A549 (cell line): ENCODE data around the gene KAT2B. TPM values are rescaled to one million over a fixed set of nuclear protein-coding genes. Genes with fewer than 3 reads are reported as not detected.
"Not testable (repeated sequence)": the region's sequence is repeated elsewhere in the genome, so short reads cannot be mapped to it uniquely, and the experiment has no call there.

ENCODE experiments used
- ATAC-seq, 2 experiments: fragments of 200-7000 bp in 1 of 2; fragments of >200 bp in 1 of 2; cut with Nextera tagmentation in 1 of 2; cut with Tn5 transposase in 1 of 2; 3 replicates each; pipeline versions ENCODE4 v1.8.0 to v1.9.1; 2018 to 2020; ENCODE audit warnings: mild to moderate bottlenecking in 1 of 2, moderate library complexity in 1 of 2
- CTCF ChIA-PET: fragments of 300-600 bp; sonication (Branson Sonifier 250); formaldehyde crosslinking; extraction: SDS; loops from one replicate; lab custom pipeline; 2021; ENCODE audit warnings: antibody characterized with exemption, inconsistent platforms; lab: Yijun Ruan, JAX
- POLR2A ChIA-PET: fragments of 350-600 bp; formaldehyde crosslinking; extraction: SDS; loops from one replicate; lab custom pipeline; 2021; ENCODE audit warnings: antibody characterized with exemption, inconsistent platforms; lab: Yijun Ruan, JAX
- DNase-seq, 2 experiments: peaks; one replicate each; pipeline versions ENCODE4 v3.0.0 to v3.0.0-alpha.2; 2011 to 2016; ENCODE audit warnings: low read depth in 1 of 2, low spot score in 1 of 2
- FAIRE-seq: peaks from 2 replicates; lab custom pipeline; 2011; peaks lifted over from hg19 to GRCh38; lab: Jason Lieb, UNC
- H3K27ac ChIP-seq, 2 experiments: fragments of >200 bp; sonication (Bioruptor Twin); formaldehyde crosslinking; 3 replicates each; pipeline ENCODE4 v1.5.1; 2016 to 2017
- H3K4me1 ChIP-seq: fragments of >200 bp; sonication (Bioruptor Twin); formaldehyde crosslinking; 3 replicates; pipeline ENCODE4 v1.6.1; 2016
- H3K4me2 ChIP-seq: fragments of >200 bp; sonication (Bioruptor Twin); formaldehyde crosslinking; 3 replicates; pipeline ENCODE4 v1.6.1; 2016
- H3K4me3 ChIP-seq: fragments of >200 bp; sonication (Bioruptor Twin); formaldehyde crosslinking; 3 replicates; pipeline ENCODE4 v1.5.1; 2016
- H3K9me3 ChIP-seq: fragments of >200 bp; sonication (Bioruptor Twin); formaldehyde crosslinking; 3 replicates; pipeline ENCODE4 v1.6.1; 2016
- ATOH8 ChIP-seq: fragments of 250-450 bp; sonication (Bioruptor Pico); IDR thresholded peaks from 2 replicates; pipeline ENCODE4 v1.5.0; 2020; ENCODE audit warnings: low read depth, mild to moderate bottlenecking, moderate library complexity
- BCL3 ChIP-seq: fragments of >200 bp; sonication (Bioruptor Twin); formaldehyde crosslinking; IDR thresholded peaks from 3 replicates; pipeline ENCODE4 v1.6.1; 2016
- CEBPB ChIP-seq, 2 experiments: fragments of >200 bp in 1 of 2; sonication (Bioruptor Twin) in 1 of 2; formaldehyde crosslinking in 1 of 2; IDR thresholded peaks; 2 replicates each; pipeline ENCODE4 v1.6.1; 2012 to 2016
- EHF ChIP-seq: fragments of 250-450 bp; sonication (Bioruptor Pico); IDR thresholded peaks from 2 replicates; pipeline ENCODE4 v1.5.0; 2020; ENCODE audit warnings: mild to moderate bottlenecking
- EHMT2 ChIP-seq: fragments of 200-600 bp; sonication (generic); IDR thresholded peaks from 2 replicates; pipeline ENCODE4 v1.6.1; 2016; ENCODE audit warnings: antibody characterized with exemption, low read depth, mild to moderate bottlenecking, moderate library complexity
- FOXS1 ChIP-seq: fragments of 250-450 bp; sonication (Bioruptor Pico); IDR thresholded peaks from 2 replicates; pipeline ENCODE4 v1.5.0; 2020; ENCODE audit warnings: mild to moderate bottlenecking, moderate library complexity
- GATA3 ChIP-seq: IDR thresholded peaks from 2 replicates; pipeline ENCODE4 v1.6.1; 2012; ENCODE audit warnings: borderline replicate concordance
- HDAC2 ChIP-seq: fragments of 200-600 bp; sonication (generic); IDR thresholded peaks from 2 replicates; pipeline ENCODE4 v1.6.1; 2016
- HMGXB4 ChIP-seq: fragments of 250-450 bp; sonication (Bioruptor Pico); IDR thresholded peaks from 2 replicates; pipeline ENCODE4 v1.5.0; 2021; ENCODE audit warnings: mild to moderate bottlenecking, moderate library complexity, borderline replicate concordance
- HOXB5 ChIP-seq: fragments of 250-450 bp; sonication (Bioruptor Pico); IDR thresholded peaks from 2 replicates; pipeline ENCODE4 v1.5.0; 2020; ENCODE audit warnings: mild to moderate bottlenecking, moderate library complexity
- JUN ChIP-seq, 2 experiments: fragments of >200 bp; sonication (Bioruptor Twin); formaldehyde crosslinking; IDR thresholded peaks; 2 replicates in 1 of 2; 3 replicates in 1 of 2; pipeline ENCODE4 v1.6.1; 2016 to 2017
- JUNB ChIP-seq: fragments of >200 bp; sonication (Bioruptor Twin); formaldehyde crosslinking; IDR thresholded peaks from 2 replicates; pipeline ENCODE4 v1.6.1; 2016
- KDM5A ChIP-seq: fragments of 200-600 bp; sonication (generic); IDR thresholded peaks from 2 replicates; pipeline ENCODE4 v1.6.1; 2016; ENCODE audit warnings: antibody characterized with exemption, mild to moderate bottlenecking
- NFE2L2 ChIP-seq: fragments of 150-350 bp; conservative IDR thresholded peaks from 2 replicates; pipeline ENCODE4 v1.6.1; 2014; ENCODE audit warnings: low read length
- NPAS2 ChIP-seq: fragments of 250-450 bp; sonication (Bioruptor Pico); IDR thresholded peaks from 2 replicates; pipeline ENCODE4 v1.8.0; 2022; ENCODE audit warnings: mild to moderate bottlenecking, moderate library complexity, borderline replicate concordance
- PHF8 ChIP-seq: fragments of 200-600 bp; sonication (generic); IDR thresholded peaks from 2 replicates; pipeline ENCODE4 v1.6.1; 2016; ENCODE audit warnings: low read depth, mild to moderate bottlenecking, antibody characterized with exemption, moderate library complexity, borderline replicate concordance
- RAD21 ChIP-seq, 2 experiments: fragments of >200 bp in 1 of 2; sonication (Bioruptor Twin) in 1 of 2; formaldehyde crosslinking in 1 of 2; IDR thresholded peaks in 1 of 2; conservative IDR thresholded peaks in 1 of 2; 2 replicates in 1 of 2; 3 replicates in 1 of 2; pipeline ENCODE4 v1.6.1; 2012 to 2018; ENCODE audit warnings: inconsistent platforms in 1 of 2
- RCOR1 ChIP-seq: fragments of 150-350 bp; IDR thresholded peaks from 2 replicates; pipeline ENCODE4 v1.6.1; 2014; ENCODE audit warnings: antibody characterized with exemption, low read length, low read depth
- RFX5 ChIP-seq: fragments of 450-650 bp; IDR thresholded peaks from 2 replicates; pipeline ENCODE4 v1.7.1; 2014; ENCODE audit warnings: antibody characterized with exemption, mild to moderate bottlenecking, moderate library complexity
- SMC3 ChIP-seq: fragments of >200 bp; sonication (Bioruptor Twin); formaldehyde crosslinking; IDR thresholded peaks from 3 replicates; pipeline ENCODE4 v1.6.1; 2018; ENCODE audit warnings: inconsistent platforms
- SREBF2 ChIP-seq: fragments of 450-650 bp; IDR thresholded peaks from 2 replicates; pipeline ENCODE4 v1.6.1; 2014; ENCODE audit warnings: mild to moderate bottlenecking, moderate library complexity
- TFCP2L1 ChIP-seq: fragments of 250-450 bp; sonication (Bioruptor Pico); IDR thresholded peaks from 2 replicates; pipeline ENCODE4 v1.5.0; 2021; ENCODE audit warnings: mild to moderate bottlenecking
- TP53 ChIP-seq: fragments of 250-450 bp; sonication (Bioruptor Pico); IDR thresholded peaks from 2 replicates; pipeline ENCODE4 v1.5.0; 2021; ENCODE audit warnings: mild to moderate bottlenecking, moderate library complexity
- ZFP36 ChIP-seq: fragments of 450-650 bp; IDR thresholded peaks from 2 replicates; pipeline ENCODE4 v1.6.1; 2014; ENCODE audit warnings: borderline replicate concordance; ENCODE audit not compliant: partially characterized antibody
- ZNF302 ChIP-seq: fragments of 250-450 bp; sonication (Bioruptor Pico); IDR thresholded peaks from 2 replicates; pipeline ENCODE4 v1.9.0; 2021; ENCODE audit warnings: inconsistent platforms, mild to moderate bottlenecking, moderate library complexity
- ZSCAN20 ChIP-seq: fragments of 250-450 bp; sonication (Bioruptor Pico); IDR thresholded peaks from 2 replicates; pipeline ENCODE4 v1.8.0; 2022; ENCODE audit warnings: mild to moderate bottlenecking, moderate library complexity
- WGBS: methylation state at CpG from one replicate; pipeline ENCODE4 v1.1.6; 2017; ENCODE audit errors: missing lambda C conversion rate; 5-methylcytosine and 5-hydroxymethylcytosine counted together
- polyA plus RNA-seq, 4 experiments: library from polyadenylated mRNA; depleted of rRNA in 3 of 4; stranded (reverse); fragments of >200 nt; fragmentation: RNase III in 1 of 4; extraction: RNeasy Plus Mini Kit Qiagen cat#74134 plus additional on column Dnase treatment in 1 of 4; gene quantifications; 2 replicates in 3 of 4; 3 replicates in 1 of 4; pipeline ENCODE4 v1.2.3, GENCODE V29; 2011 to 2017

KAT2B gene
- polyA plus RNA-seq, 2 of the 4 experiments (the other 2 are of a cell fraction) = 7.2 to 11.9 TPM

DNA sequence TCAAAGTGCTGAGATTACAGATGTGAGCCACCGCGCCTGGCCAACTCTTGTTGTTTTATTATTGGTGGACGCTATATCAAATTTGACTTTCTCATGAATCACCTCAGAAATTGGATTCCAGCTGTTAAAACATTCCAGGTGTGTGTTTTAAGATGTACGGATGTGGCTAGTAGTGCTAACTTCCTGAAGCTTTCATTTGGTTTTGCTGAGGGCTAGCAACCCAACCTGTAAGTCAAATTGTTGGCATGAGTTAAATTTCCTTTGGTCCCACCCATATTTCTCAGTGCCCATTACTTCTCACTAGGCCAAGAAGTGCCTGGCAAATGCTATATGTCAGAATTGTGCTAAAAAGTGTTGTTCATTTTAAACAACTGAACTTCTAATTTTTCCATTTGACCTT is 13.1 kb upstream of the KAT2B start (continued):
- TF ChIP-seq HDAC2 = no peak
- no peak for TF ChIP-seq KDM5A
- TF ChIP-seq JUNB = no peak
- TF ChIP-seq, all 56 proteins: peak for 0

DNA sequence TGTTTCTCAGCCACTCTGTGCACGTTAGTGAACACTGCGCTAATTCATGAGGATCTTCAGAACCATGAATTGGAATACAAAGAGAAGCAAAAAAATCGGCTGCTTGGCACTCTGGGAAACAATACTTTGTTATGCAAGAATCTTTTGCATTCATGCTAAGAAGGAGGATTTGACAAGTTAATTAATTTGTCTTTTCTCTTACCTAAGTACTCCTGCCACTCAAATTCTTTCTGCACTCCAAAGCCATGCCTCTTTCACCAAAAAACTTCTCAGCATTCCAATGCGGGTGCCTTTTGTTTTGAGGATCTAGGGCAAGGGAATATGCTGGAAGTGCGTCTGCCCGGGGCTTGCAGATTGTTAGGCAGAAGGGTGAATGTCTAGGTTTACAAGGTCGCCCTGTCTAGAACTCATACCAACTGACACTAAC is 11.3 kb upstream of the KAT2B start:
- Histone ChIP-seq H3K4me1 (no peaks in the 10 kb centered on the region), H3K9me3 (no peaks in the 10 kb centered on the region), H3K4me2 (no peak overlapping the region), H3K4me3 (no peak overlapping the region), H3K27ac (no peak overlapping the region)
- DNase-seq (no peak), ATAC-seq (no peak), FAIRE-seq (no peak)
- ChIA-PET CTCF (interaction anchor here (0.6 to 2.3 kb wide), 2 partner anchors 12 to 18 kb away, joined by 3 to 8 read pairs; partner anchors contain the start of gene KAT2B), POLR2A (no interaction called here)
- 84% methylated on average over 7 of the region's 7 CpGs for WGBS
- TF ChIP-seq EHF (CRISPR knock-in tag) = no peak

- H3K9me3 ChIP-seq, FAIRE-seq, H3K4me3 ChIP-seq, H3K4me2 ChIP-seq, DNase-seq, ATAC-seq, H3K4me1 ChIP-seq, POLR2A ChIA-PET, H3K27ac ChIP-seq, CTCF ChIA-PET: not testable (repeated sequence)
- 93% methylated on average over 7 of the region's 7 CpGs for WGBS
These were observed 8.3 kb upstream of the KAT2B start for GRCh38 chr3:20031939-20032338.

DNA sequence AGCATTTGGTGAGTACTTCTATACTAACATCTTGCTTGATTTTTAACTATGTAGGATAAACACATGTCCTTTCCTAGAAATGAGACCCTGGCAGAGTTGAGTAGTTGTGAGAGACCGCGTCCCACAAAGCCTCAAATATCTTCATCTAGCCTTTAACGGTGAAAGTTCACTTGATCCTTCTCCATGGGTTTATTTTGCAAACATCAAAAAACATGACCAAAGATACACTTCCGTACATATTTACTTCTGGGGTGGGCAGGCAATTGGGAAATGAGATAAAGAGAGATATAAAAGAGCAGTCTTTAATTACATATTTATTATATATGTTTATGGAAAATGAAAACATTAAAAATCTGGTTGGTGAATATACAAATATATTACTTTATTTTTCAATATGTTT is 5.2 kb upstream of the KAT2B start:
- FAIRE-seq (no peak), DNase-seq (no peak), ATAC-seq (no peak)
- TF ChIP-seq ATOH8 (CRISPR knock-in tag) (no peak), JUN (IDR thresholded peaks at IDR 0.05) (no peak), SREBF2 (no peak), ZFP36 (no peak), SMC3 (no peak), FOXS1 (CRISPR knock-in tag) (no peak), TP53 (CRISPR knock-in tag) (no peak), EHF (CRISPR knock-in tag) (no peak), ZSCAN20 (CRISPR knock-in tag) (no peak)
- Histone ChIP-seq H3K4me3 (no peak overlapping the region), H3K4me2 (no peak overlapping the region), H3K4me1 (peaks cover 7% of the 10 kb centered on the region; the same call in 2 of the 3 replicates), H3K9me3 (no peaks in the 10 kb centered on the region), H3K27ac (no peak overlapping the region)
- POLR2A ChIA-PET = no interaction called here
- CTCF ChIA-PET = no interaction called here
- 82% methylated on average over 4 of the region's 4 CpGs for WGBS

- no peaks in the 10 kb centered on the region for H3K9me3 ChIP-seq
- peaks cover 13% of the 10 kb centered on the region; the same call in 2 of the 3 replicates for H3K4me1 ChIP-seq
- no peak overlapping the region for H3K4me2 ChIP-seq
- POLR2A ChIA-PET = no interaction called here
- no peak for DNase-seq
- no peak for ATAC-seq
- no peak overlapping the region for H3K4me3 ChIP-seq
- no peak overlapping the region for H3K27ac ChIP-seq
- CTCF ChIA-PET = interaction anchor here (0.9 kb wide), 1 partner anchor 10 kb away, joined by 3 read pairs; no protein-coding TSS in a partner anchor
- FAIRE-seq = no peak
- WGBS = 24% methylated on average over 1 of the region's 1 CpG
- TF ChIP-seq HOXB5 (CRISPR knock-in tag) (no peak), TP53 (CRISPR knock-in tag) (no peak), GATA3 (no peak), RAD21 (conservative IDR thresholded peaks at IDR 0.05 in 1 of 2, IDR thresholded peaks at IDR 0.05 in 1 of 2) (no peak), TFCP2L1 (no peak), RFX5 (no peak), HMGXB4 (CRISPR knock-in tag) (no peak), NPAS2 (CRISPR knock-in tag) (no peak), FOXS1 (CRISPR knock-in tag) (no peak), EHF (CRISPR knock-in tag) (no peak), EHMT2 (no peak), CEBPB (IDR thresholded peaks at IDR 0.05) (no peak), ZNF302 (CRISPR knock-in tag) (no peak), PHF8 (no peak), BCL3 (no peak), NFE2L2 (no peak), RCOR1 (no peak)
These were observed 2.8 kb upstream of the KAT2B start for GRCh38 chr3:20037255-20037996.
